Measurements from ENCODE around the gene FARS2.

FARS2 gene

GRCh38 chr6:5520796-5521195 lies 259.5 kb downstream of the FARS2 start:
- Histone ChIP-seq H3K79me2 (ENCODE audit: low read length) (no peaks in the 10 kb centered on the region), H3K27me3 (ENCODE audit: low read depth, low read length) (no peaks in the 10 kb centered on the region), H3K4me3 (ENCODE audit: low read length) (no peak overlapping the region), H3K4me2 (ENCODE audit: low read length) (no peak overlapping the region), H3K9ac (ENCODE audit: low read length) (no peak overlapping the region), H3K4me1 (ENCODE audit: low read length) (peaks cover 52% of the 10 kb centered on the region), H4K20me1 (ENCODE audit: insufficient read depth, low read length) (0 out of 2 replicates have a peak, but pooled peaks cover 8% of the 10 kb centered on the region), H3K27ac (ENCODE audit: low read length) (no peak overlapping the region), H2AFZ (ENCODE audit: low read depth, low read length) (no peak overlapping the region), H3K9me3 (ENCODE audit: insufficient read depth, low read length) (no peaks in the 10 kb centered on the region), H3K36me3 (replicated peaks; ENCODE audit: low read depth, low read length) (no peaks in the 10 kb centered on the region)
- TF ChIP-seq EZH2phosphoT487 (IDR thresholded peaks at IDR 0.05; ENCODE audit: low read depth) = no peak
- TF ChIP-seq CTCF (IDR thresholded peaks at IDR 0.05; ENCODE audit: low read depth, low read length) = no peak

GRCh38 chr6:5521322-5521721 lies 260.0 kb downstream of the FARS2 start:
- TF ChIP-seq EZH2phosphoT487 (IDR thresholded peaks at IDR 0.05; ENCODE audit: low read depth) (no peak), CTCF (IDR thresholded peaks at IDR 0.05; ENCODE audit: low read depth, low read length) (no peak)
- Histone ChIP-seq H3K27me3 (ENCODE audit: low read depth, low read length) (no peaks in the 10 kb centered on the region), H3K79me2 (ENCODE audit: low read length) (no peaks in the 10 kb centered on the region), H3K36me3 (replicated peaks; ENCODE audit: low read depth, low read length) (no peaks in the 10 kb centered on the region), H3K9ac (ENCODE audit: low read length) (no peak overlapping the region), H3K9me3 (ENCODE audit: insufficient read depth, low read length) (no peaks in the 10 kb centered on the region), H3K4me2 (ENCODE audit: low read length) (no peak overlapping the region), H3K27ac (ENCODE audit: low read length) (no peak overlapping the region), H3K4me3 (ENCODE audit: low read length) (no peak overlapping the region), H4K20me1 (ENCODE audit: insufficient read depth, low read length) (0 out of 2 replicates have a peak, but pooled peaks cover 8% of the 10 kb centered on the region), H2AFZ (ENCODE audit: low read depth, low read length) (no peak overlapping the region), H3K4me1 (ENCODE audit: low read length) (peaks cover 47% of the 10 kb centered on the region)

DNA sequence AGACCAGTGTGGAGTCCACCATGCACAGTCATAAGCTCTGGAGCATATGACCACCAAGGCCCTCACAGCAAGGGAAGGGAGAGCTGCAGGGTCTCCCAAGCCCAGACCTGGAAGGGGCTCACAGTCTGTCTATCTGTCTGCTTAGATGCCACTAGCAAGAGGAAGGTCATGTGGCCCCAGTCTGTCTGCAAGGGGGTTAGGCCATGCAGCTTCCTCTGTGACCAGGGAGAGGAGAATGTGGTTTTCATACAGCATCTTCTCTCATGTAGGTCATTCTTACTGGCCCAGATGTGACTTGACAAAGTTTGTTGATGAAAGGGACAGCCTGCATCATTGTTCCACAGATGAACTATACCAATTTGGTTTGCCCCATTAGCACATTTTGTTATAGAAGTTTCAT lies 260.8 kb downstream of the FARS2 start:
- H4K20me1 ChIP-seq (ENCODE audit: insufficient read depth, low read length) = 0 out of 2 replicates have a peak, but pooled peaks cover 8% of the 10 kb centered on the region
- H2AFZ ChIP-seq (ENCODE audit: low read depth, low read length) = no peak overlapping the region
- no peak overlapping the region for H3K4me2 ChIP-seq (ENCODE audit: low read length)
- H3K9me3 ChIP-seq (ENCODE audit: insufficient read depth, low read length) = no peaks in the 10 kb centered on the region
- no peak overlapping the region for H3K4me3 ChIP-seq (ENCODE audit: low read length)
- no peaks in the 10 kb centered on the region for H3K27me3 ChIP-seq (ENCODE audit: low read depth, low read length)
- TF ChIP-seq CTCF (IDR thresholded peaks at IDR 0.05; ENCODE audit: low read depth, low read length) (no peak), EZH2phosphoT487 (IDR thresholded peaks at IDR 0.05; ENCODE audit: low read depth) (no peak)
- H3K36me3 ChIP-seq (replicated peaks; ENCODE audit: low read depth, low read length) = no peaks in the 10 kb centered on the region
- no peak overlapping the region for H3K9ac ChIP-seq (ENCODE audit: low read length)
- peaks cover 40% of the 10 kb centered on the region for H3K4me1 ChIP-seq (ENCODE audit: low read length)
- no peak overlapping the region for H3K27ac ChIP-seq (ENCODE audit: low read length)
- no peaks in the 10 kb centered on the region for H3K79me2 ChIP-seq (ENCODE audit: low read length)

- no peak overlapping the region for H3K27ac ChIP-seq (ENCODE audit: low read length)
- no peaks in the 10 kb centered on the region for H3K36me3 ChIP-seq (replicated peaks; ENCODE audit: low read depth, low read length)
- H4K20me1 ChIP-seq (ENCODE audit: insufficient read depth, low read length) = 0 out of 2 replicates have a peak, but pooled peaks cover 8% of the 10 kb centered on the region
- TF ChIP-seq CTCF (IDR thresholded peaks at IDR 0.05; ENCODE audit: low read depth, low read length) (no peak), EZH2phosphoT487 (IDR thresholded peaks at IDR 0.05; ENCODE audit: low read depth) (no peak)
- H3K79me2 ChIP-seq (ENCODE audit: low read length) = no peaks in the 10 kb centered on the region
- H3K4me2 ChIP-seq (ENCODE audit: low read length) = no peak overlapping the region
- peaks cover 23% of the 10 kb centered on the region for H3K4me1 ChIP-seq (ENCODE audit: low read length)
- no peaks in the 10 kb centered on the region for H3K9me3 ChIP-seq (ENCODE audit: insufficient read depth, low read length)
- H3K27me3 ChIP-seq (ENCODE audit: low read depth, low read length) = no peaks in the 10 kb centered on the region
- H2AFZ ChIP-seq (ENCODE audit: low read depth, low read length) = no peak overlapping the region
- H3K4me3 ChIP-seq (ENCODE audit: low read length) = no peak overlapping the region
- no peak overlapping the region for H3K9ac ChIP-seq (ENCODE audit: low read length)
Measured at GRCh38 chr6:5524110-5524509, 262.8 kb downstream of the FARS2 start.

All from OCI-LY3 (cell line).